ENCODE data around the gene DNAJC3. TPM values are rescaled to one million over a fixed set of nuclear protein-coding genes. Genes with fewer than 3 reads are reported as not detected.

Gene DNAJC3
- total RNA-seq, 1 donor from 2014 or later, result 25.6 TPM

DNA sequence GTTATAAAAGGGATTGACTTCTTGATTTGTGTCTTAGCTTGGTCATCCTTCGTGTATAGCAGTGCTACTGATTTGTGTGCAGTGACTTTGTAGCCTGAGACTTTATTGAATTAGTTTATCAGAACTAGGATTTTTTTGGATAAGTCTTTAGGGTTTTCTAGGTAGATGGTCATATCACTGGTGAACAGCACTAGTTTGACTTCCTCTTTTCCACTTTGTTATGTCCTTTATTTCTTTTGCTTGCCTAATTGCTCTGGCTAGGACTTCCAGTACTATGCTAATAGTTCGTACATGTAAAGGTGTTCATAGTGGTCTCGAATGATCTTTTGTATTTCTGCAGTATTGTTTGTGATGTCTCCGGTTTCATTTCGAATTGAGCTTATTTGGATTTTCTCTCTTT lies 145.4 kb downstream of the DNAJC3 start:
- H3K36me3 Mint-ChIP-seq (ENCODE audit: low read depth), result no peaks in the 10 kb centered on the region
- peaks cover 18% of the 10 kb centered on the region for H3K27me3 Mint-ChIP-seq
- no peaks in the 10 kb centered on the region for H3K9me3 Mint-ChIP-seq

DNA sequence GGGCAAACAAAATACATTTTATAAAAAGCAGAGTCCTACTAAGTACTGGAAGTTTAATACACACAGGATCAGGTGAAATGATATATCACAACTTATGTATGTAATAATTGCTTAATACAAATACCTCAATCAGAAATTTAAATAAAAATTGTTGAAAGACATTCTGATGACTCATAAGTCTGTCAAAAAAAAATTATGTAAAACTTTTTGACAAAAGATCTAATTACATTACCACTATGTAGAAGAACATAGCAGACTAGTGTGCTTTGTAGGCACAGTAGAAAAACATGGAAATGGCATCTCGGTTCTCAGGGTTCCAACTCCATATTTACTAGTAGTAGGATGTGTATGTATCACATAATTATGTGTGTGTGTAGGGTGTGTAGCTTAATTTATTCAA lies 156.2 kb downstream of the DNAJC3 start:
- Mint-ChIP-seq H3K9me3 (peaks cover 5% of the 10 kb centered on the region), H3K4me3 (no peak overlapping the region), H3K27me3 (peaks cover 14% of the 10 kb centered on the region), H3K4me1 (no peaks in the 10 kb centered on the region), H3K36me3 (ENCODE audit: low read depth) (no peaks in the 10 kb centered on the region), H3K27ac (no peak overlapping the region)
- DNase-seq, result no peak
- intact Hi-C loops (cut with micrococcal nuclease), result no loop called here

More for the DNA sequence above, 145.4 kb downstream of the DNAJC3 start:
- Mint-ChIP-seq H3K4me1 (no peaks in the 10 kb centered on the region), H3K4me3 (no peak overlapping the region), H3K27ac (no peak overlapping the region)
- intact Hi-C loops (cut with micrococcal nuclease), result no loop called here
- no peak for DNase-seq

DNA sequence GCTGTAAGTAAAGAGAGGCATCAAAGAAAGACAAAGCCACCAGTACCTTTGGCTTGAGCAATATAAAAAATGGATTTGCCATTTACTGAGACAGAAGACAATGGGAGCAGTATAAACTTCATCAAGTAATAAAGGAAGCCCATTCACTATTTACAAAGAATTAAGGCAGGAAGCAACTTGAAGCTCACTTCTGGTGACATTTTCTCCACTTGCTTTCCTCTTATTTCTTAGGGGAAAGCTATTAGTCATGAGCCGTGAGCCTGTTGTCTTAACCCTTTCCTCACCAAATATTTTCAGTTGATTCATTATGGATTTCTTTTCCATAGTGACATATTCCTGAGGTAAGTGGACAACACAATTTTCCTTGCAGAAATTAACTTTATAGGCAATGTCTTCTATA lies 156.8 kb downstream of the DNAJC3 start:
- Mint-ChIP-seq H3K4me3 (no peak overlapping the region), H3K9me3 (no peaks in the 10 kb centered on the region), H3K36me3 (ENCODE audit: low read depth) (no peaks in the 10 kb centered on the region), H3K27ac (no peak overlapping the region), H3K27me3 (peaks cover 13% of the 10 kb centered on the region), H3K4me1 (no peaks in the 10 kb centered on the region)
- DNase-seq, result no peak
- intact Hi-C loops (cut with micrococcal nuclease), result loop anchor here (1.0 kb wide), 3 partner anchors 209 to 339 kb away; no protein-coding TSS in a partner anchor

DNA sequence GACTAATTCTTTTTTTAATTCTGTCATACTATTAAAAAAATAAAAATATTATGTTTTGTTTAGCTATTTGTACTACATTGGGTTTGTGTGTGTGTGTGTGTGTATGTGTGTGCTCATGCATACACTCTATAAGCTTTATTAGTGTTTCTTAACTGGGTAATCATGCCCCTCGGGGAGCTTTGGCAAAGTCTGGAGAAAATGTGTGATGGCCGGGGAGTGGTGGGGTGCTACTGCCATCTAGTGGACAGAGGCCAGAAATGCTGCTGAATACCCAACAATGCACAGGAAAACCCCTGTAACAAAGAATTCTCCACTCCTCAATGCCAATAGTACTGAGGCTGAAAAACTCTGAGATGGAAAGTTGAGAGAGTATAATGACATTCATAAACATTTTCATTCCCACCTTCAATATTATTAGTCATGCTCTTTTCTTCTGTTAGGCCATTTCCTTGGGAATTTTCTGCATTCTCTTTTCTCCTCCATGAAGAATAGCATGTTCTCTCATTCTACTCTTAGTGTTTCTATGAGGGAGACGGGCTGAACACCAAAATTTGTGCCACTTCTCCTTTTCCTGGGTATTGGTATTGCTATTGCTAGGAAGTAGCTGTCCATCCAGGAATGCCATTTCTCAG lies 157.3 kb downstream of the DNAJC3 start:
- H3K27me3 Mint-ChIP-seq, result peaks cover 13% of the 10 kb centered on the region
- no peaks in the 10 kb centered on the region for H3K4me1 Mint-ChIP-seq
- H3K9me3 Mint-ChIP-seq, result no peaks in the 10 kb centered on the region
- H3K36me3 Mint-ChIP-seq (ENCODE audit: low read depth), result no peaks in the 10 kb centered on the region
- DNase-seq, result peak; percentile 88
- intact Hi-C loops (cut with micrococcal nuclease), result loop anchor here (1.0 kb wide), 3 partner anchors 210 to 340 kb away; no protein-coding TSS in a partner anchor
- H3K27ac Mint-ChIP-seq, result no peak overlapping the region
- no peak overlapping the region for H3K4me3 Mint-ChIP-seq

- no peak for DNase-seq
- no peaks in the 10 kb centered on the region for H3K9me3 Mint-ChIP-seq
- H3K4me1 Mint-ChIP-seq, result no peaks in the 10 kb centered on the region
- H3K4me3 Mint-ChIP-seq, result no peak overlapping the region
- no peak overlapping the region for H3K27ac Mint-ChIP-seq
- no peaks in the 10 kb centered on the region for H3K27me3 Mint-ChIP-seq
- no peaks in the 10 kb centered on the region for H3K36me3 Mint-ChIP-seq (ENCODE audit: low read depth)
- intact Hi-C loops (cut with micrococcal nuclease), result no loop called here
Measured at GRCh38 chr13:95841894-95842293, 165.0 kb downstream of the DNAJC3 start.

DNA sequence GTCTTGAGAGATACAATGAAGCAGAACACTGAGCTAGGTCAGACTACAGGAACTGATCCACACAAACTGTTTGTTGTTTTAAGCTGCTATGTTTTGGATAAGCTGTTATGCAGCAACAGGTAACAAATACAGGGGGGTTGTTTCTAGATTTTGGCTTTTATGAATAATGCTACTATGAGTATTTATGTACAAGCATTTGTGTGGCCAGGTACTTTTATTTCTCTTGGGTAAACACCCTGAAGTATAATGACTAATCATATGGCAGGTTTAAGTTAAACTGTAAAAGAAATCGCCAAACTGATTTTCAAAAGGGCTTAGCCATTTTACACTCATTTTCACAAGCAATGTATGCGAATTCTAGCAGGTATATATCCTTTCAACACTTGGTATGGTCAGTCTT lies 166.0 kb downstream of the DNAJC3 start:
- intact Hi-C loops (cut with micrococcal nuclease), result no loop called here
- Mint-ChIP-seq H3K36me3 (ENCODE audit: low read depth) (no peaks in the 10 kb centered on the region), H3K27ac (no peak overlapping the region), H3K27me3 (no peaks in the 10 kb centered on the region), H3K4me1 (no peaks in the 10 kb centered on the region), H3K9me3 (no peaks in the 10 kb centered on the region), H3K4me3 (no peak overlapping the region)
- DNase-seq, result no peak

Other genes with a start within 250 kb of the DNAJC3 start
- gene CLDN10, start 124.4 kb upstream of the DNAJC3 start, total RNA-seq, result not detected in 2 replicates
- gene DZIP1, start 32.4 kb upstream of the DNAJC3 start, total RNA-seq, result 0.12 and 0.14 TPM in 2 replicates

Data from activated CD4-positive, alpha-beta T cell treated with anti-CD3 and anti-CD28 coated beads, Interleukin-2, amount 10 ng/mL, durations not matched to agents 24 days and 14 days (primary cell).